ENCODE data around the gene CIBAR2. TPM values are rescaled to one million over a fixed set of nuclear protein-coding genes. Genes with fewer than 3 reads are reported as not detected.

CIBAR2 gene
- total RNA-seq, 1 donor from 2014 or later = 12.8 TPM

GRCh38 chr16:85062845-85063244 is 49.4 kb downstream of the CIBAR2 start:
- Histone ChIP-seq H3K27ac (peak overlapping the region; percentile 20), H3K4me1 (peaks cover 24% of the 10 kb centered on the region), H3K36me3 (peaks cover 30% of the 10 kb centered on the region), H3K27me3 (ENCODE audit: low read depth) (no peaks in the 10 kb centered on the region), H3K9me3 (no peaks in the 10 kb centered on the region), H3K4me3 (no peak overlapping the region)
- DNase-seq (no peak), ATAC-seq (peak; percentile 52 to 57)
- no peak for TF ChIP-seq CTCF (IDR thresholded peaks at IDR 0.05)
- intact Hi-C loops (cut with DNase I) = no loop called here

GRCh38 chr16:85062323-85062722 is 49.9 kb downstream of the CIBAR2 start:
- H3K9me3 ChIP-seq = no peaks in the 10 kb centered on the region
- DNase-seq (no peak), ATAC-seq (no peak)
- no peak overlapping the region for H3K4me3 ChIP-seq
- no peak overlapping the region for H3K27ac ChIP-seq
- TF ChIP-seq CTCF (IDR thresholded peaks at IDR 0.05) = no peak
- intact Hi-C loops (cut with DNase I) = no loop called here
- no peaks in the 10 kb centered on the region for H3K27me3 ChIP-seq (ENCODE audit: low read depth)
- peaks cover 29% of the 10 kb centered on the region for H3K36me3 ChIP-seq
- H3K4me1 ChIP-seq = peaks cover 24% of the 10 kb centered on the region

GRCh38 chr16:85061566-85061965 is 50.7 kb downstream of the CIBAR2 start:
- DNase-seq (peak; percentile 85), ATAC-seq (peak; percentile 68 to 75)
- intact Hi-C loops (cut with DNase I) = no loop called here

GRCh38 chr16:85058909-85059308 is 53.4 kb downstream of the CIBAR2 start:
- peaks cover 9% of the 10 kb centered on the region for H3K36me3 ChIP-seq
- no peak for ATAC-seq
- no peak overlapping the region for H3K27ac ChIP-seq
- H3K27me3 ChIP-seq (ENCODE audit: low read depth) = no peaks in the 10 kb centered on the region
- no peaks in the 10 kb centered on the region for H3K9me3 ChIP-seq
- intact Hi-C loops (cut with DNase I) = no loop called here
- H3K4me3 ChIP-seq = no peak overlapping the region
- peaks cover 52% of the 10 kb centered on the region for H3K4me1 ChIP-seq
- TF ChIP-seq CTCF (IDR thresholded peaks at IDR 0.05) = no peak
- DNase-seq = no peak

More at GRCh38 chr16:85061566-85061965, 50.7 kb downstream of the CIBAR2 start:
- no peak for TF ChIP-seq CTCF (IDR thresholded peaks at IDR 0.05)
- no peaks in the 10 kb centered on the region for H3K9me3 ChIP-seq
- H3K4me3 ChIP-seq = no peak overlapping the region
- no peak overlapping the region for H3K27ac ChIP-seq
- H3K27me3 ChIP-seq (ENCODE audit: low read depth) = no peaks in the 10 kb centered on the region
- H3K4me1 ChIP-seq = peaks cover 29% of the 10 kb centered on the region
- peaks cover 21% of the 10 kb centered on the region for H3K36me3 ChIP-seq

- no peak for TF ChIP-seq CTCF (IDR thresholded peaks at IDR 0.05)
- Histone ChIP-seq H3K27ac (no peak overlapping the region), H3K4me3 (no peak overlapping the region), H3K27me3 (ENCODE audit: low read depth) (no peaks in the 10 kb centered on the region), H3K36me3 (peaks cover 9% of the 10 kb centered on the region), H3K9me3 (no peaks in the 10 kb centered on the region), H3K4me1 (peaks cover 46% of the 10 kb centered on the region)
- intact Hi-C loops (cut with DNase I) = no loop called here
- DNase-seq = no peak
- ATAC-seq = no peak
Observed at GRCh38 chr16:85057948-85058347, 54.3 kb downstream of the CIBAR2 start.
